Articular chondrocyte of knee joint (primary cell): ENCODE data around the gene CCSER2. TPM values are rescaled to one million over a fixed set of nuclear protein-coding genes. Genes with fewer than 3 reads are reported as not detected.

ENCODE experiments used
- total RNA-seq: library from RNA; depleted of rRNA; stranded (reverse); fragments of >200 nt; gene quantifications from 2 replicates; pipeline ENCODE4 v1.2.3, GENCODE V29; 2012

CCSER2 gene, protein sequence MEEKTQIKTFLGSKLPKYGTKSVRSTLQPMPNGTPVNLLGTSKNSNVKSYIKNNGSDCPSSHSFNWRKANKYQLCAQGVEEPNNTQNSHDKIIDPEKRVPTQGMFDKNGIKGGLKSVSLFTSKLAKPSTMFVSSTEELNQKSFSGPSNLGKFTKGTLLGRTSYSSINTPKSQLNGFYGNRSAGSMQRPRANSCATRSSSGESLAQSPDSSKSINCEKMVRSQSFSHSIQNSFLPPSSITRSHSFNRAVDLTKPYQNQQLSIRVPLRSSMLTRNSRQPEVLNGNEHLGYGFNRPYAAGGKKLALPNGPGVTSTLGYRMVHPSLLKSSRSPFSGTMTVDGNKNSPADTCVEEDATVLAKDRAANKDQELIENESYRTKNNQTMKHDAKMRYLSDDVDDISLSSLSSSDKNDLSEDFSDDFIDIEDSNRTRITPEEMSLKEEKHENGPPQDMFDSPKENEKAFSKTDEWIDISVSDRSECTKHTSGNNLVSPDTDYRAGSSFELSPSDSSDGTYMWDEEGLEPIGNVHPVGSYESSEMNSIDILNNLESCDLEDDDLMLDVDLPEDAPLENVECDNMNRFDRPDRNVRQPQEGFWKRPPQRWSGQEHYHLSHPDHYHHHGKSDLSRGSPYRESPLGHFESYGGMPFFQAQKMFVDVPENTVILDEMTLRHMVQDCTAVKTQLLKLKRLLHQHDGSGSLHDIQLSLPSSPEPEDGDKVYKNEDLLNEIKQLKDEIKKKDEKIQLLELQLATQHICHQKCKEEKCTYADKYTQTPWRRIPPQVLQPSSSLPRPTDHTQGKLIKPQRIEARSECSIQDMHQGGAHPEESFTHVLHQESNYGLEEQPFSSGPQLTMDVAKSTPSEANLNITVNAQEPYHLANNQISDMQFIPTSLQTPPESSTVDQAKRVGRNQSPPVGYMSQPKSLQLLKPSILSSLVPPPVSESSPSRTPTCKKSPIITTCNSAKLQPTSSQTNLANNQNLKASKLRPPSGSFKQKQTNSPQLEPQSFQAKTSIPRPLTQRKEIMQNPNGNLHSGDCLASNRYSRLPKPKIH
- 49.4 and 56.1 TPM in 2 replicates for total RNA-seq

DNA sequence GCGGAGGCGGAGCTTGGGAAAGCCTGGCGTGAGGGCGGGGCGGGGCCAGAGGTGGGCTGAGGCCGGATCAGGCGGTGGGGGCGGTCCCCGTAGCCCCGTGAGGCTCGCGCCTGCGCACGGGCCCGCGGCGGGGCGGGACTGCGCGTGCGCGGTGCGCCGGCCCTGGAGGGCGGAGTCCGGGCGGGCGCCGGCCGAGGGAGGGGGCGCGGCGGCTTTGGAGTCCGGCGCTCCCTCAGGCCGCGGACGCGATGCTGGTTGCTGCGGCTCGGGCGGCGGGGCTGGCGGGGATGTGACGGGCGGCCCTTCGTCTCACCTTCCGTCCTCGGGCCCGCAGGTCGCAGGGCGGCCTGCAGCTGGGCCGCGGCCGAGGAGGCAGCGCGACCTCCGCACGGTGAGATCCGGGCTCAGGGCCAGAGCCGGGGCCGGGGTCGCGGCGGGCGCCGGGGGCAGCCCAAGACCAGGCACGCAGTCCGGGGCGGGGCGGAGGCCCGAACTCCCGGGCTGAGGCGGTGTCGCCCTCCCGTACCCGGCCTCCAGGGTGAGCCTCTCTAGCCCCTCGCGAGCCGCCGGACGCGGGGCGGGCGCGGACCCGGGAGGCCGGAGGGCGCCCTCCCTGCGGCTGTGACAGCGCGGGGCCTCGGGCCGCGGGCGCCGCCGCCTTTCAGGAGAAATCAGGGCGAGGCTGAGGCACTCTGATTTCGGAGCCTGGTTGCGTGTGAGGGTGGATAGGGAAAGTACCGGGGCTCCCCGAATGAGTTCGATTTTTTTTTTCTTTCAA is at the start of gene CCSER2:
Gene CCSER2, plus strand, starts transcription at position 172 of the 778 bp plus-strand sequence. CDS start 42,464 bp downstream, outside the sequence.

Other genes starting within 250 kb of the CCSER2 start
- gene GHITM, start 189.1 kb upstream of the CCSER2 start, total RNA-seq: 176 and 185 TPM in 2 replicates
- gene GPR15LG, start 154.8 kb upstream of the CCSER2 start, total RNA-seq: not detected in 2 replicates
- gene CDHR1, start 134.1 kb upstream of the CCSER2 start, total RNA-seq: 0.11 and 0.26 TPM in 2 replicates
- not detected in 2 replicates for gene LRIT2, start 103.0 kb upstream of the CCSER2 start, total RNA-seq
- gene LRIT1, start 87.0 kb upstream of the CCSER2 start, total RNA-seq: not detected in 2 replicates
- gene RGR, start 83.5 kb upstream of the CCSER2 start, total RNA-seq: not detected in 2 replicates